ENCODE data around the gene EFL1.
"Not testable (repeated sequence)": the region's sequence is repeated elsewhere in the genome, so short reads cannot be mapped to it uniquely, and the experiment has no call there.

The EFL1 gene

GRCh38 chr15:82262422-82263026 lies at the start of gene EFL1, which contains the start of gene SAXO2:
Gene EFL1, minus strand, starts transcription at chr15:82262734. Its CDS starts 956 bp downstream, at chr15:82261778.
Gene SAXO2, plus strand, starts transcription at chr15:82262818. Its CDS starts 62 bp downstream, at chr15:82262880.
- DNase-seq: peak; percentile 89

- not testable (repeated sequence) for DNase-seq
These were observed 48.8 kb upstream of the EFL1 start for GRCh38 chr15:82311321-82311720.

DNA sequence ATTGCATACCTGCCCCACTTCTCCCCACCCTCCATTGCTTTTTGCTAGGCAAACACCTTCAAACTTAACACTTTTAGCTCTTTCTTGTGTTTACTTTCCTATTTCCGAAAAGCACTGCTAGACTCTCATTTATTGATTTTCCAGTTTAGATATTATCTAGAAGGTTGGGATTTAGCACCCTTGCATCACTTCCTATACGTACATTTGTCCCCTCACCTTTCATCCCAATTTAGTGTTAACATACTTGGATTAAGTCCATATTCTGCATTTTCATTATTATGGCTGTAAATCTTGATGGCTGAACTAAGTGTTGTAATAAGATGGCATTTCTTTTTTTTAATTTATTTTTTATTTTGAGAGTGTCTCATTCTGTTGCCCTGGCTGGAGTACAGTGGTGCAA lies 47.3 kb upstream of the EFL1 start:
- no peak for DNase-seq

DNA sequence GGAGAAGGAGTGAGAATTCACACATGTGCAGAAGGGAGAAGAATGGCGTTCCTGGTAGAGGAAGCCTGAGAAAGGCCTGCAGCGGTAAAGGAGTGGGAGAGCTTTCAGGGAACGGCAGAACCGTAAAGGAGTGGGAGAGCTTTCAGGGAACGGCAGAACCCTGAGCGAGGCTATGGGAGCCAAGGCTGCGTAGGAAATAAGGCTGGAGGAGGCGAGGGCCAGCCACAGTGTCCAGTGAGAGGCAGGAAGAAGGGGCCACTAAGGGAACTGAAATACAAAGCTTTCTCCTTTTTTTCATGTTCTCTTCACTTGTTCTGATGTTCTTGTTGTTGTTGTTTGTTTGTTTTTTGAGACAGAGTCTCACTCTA lies 45.2 kb upstream of the EFL1 start:
- no peak for DNase-seq

DNA sequence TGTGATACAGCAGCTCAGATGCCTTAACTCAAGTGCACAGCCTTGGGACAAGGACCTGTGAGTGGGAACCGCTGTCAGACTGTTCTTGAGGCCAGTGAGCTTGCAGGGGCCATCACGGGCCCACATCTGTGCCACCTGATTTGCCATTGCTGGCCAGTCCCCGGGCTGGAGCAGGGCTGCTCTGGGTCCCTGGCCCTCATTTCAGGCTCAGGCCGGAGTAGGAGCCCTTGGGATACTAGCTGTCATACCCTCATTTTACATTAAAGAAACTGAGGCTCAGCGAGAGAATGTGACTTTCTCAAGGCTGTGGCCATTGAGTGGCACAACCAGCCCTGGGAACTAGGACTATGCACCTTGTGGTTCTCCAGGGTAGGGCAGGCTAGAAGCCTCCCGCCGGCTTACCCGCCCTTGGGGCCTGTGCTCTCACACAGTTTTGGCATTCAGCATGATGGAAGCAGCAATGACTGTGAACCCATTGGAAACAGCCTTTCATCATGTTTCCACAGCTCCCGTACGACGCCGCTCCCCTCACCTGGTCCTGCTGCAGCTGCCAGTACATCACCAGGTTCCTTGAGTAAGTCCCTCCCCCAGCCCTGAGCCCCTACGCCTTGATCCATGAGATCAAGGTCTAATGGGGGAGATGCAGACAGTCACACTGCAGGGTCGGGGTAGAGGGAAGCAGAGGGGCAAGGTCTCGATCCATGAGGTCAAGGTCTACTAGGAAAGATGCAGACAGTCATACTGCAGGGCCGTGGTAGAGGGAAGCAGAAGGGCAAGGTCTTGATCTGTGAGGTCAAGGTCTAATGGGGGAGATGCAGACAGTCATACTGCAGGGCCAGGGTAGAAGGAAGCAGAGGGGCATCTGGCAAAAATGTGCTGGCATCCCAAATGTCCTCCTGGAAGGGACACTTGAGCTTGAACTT lies 44.5 kb upstream of the EFL1 start:
- DNase-seq: no peak

DNA sequence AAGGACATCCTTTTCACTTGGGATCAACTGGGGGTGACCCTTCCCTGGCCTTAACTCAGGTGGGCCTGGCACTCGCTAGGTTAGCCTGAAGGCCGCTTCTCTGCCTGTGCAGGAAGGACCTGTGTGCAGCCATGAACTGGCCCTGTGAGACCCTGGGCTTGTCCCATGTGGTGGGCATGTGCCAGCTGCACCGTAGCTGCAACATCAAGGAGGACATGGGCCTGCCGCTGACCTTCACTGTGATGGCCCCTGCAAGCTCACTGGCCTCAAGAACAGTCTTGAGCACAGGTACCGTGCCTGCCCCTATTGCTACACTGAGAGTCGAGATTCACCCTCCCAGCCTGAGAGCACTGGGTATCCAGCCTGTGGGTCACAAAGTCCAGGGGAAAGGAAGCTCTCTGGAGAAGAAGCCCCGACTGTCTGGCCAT lies 43.1 kb upstream of the EFL1 start:
- no peak for DNase-seq

- DNase-seq: no peak
These were observed 42.2 kb upstream of the EFL1 start for GRCh38 chr15:82304778-82305090.

- DNase-seq: no peak
These were observed 41.6 kb upstream of the EFL1 start for GRCh38 chr15:82303956-82304777.

GRCh38 chr15:82301296-82302016 lies 38.9 kb upstream of the EFL1 start:
- DNase-seq: no peak

DNA sequence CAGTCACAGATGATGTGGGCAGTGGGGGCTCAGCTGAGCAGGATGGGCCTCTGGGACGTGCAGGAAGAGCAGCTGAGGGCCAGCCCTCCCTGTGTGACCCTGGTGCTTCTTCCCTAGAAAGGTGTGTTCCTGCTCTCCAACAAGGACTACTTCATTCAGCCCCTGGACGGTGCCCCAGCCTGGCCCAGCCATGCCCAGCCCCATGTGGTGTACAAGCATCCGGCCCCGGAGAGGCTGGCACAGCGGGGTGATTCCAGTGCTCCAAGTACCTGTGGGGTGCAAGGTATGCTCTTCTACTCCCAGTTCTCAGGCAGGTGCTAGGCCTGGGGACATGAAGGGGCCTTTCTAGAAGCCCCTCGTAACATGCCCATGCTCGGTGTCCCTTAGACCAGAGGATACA lies 38.3 kb upstream of the EFL1 start:
- DNase-seq: no peak

- DNase-seq: not testable (repeated sequence)
These were observed 37.8 kb upstream of the EFL1 start for GRCh38 chr15:82300326-82300725.

- DNase-seq: not testable (repeated sequence)
These were observed 37.0 kb upstream of the EFL1 start for GRCh38 chr15:82299511-82299914.

DNA sequence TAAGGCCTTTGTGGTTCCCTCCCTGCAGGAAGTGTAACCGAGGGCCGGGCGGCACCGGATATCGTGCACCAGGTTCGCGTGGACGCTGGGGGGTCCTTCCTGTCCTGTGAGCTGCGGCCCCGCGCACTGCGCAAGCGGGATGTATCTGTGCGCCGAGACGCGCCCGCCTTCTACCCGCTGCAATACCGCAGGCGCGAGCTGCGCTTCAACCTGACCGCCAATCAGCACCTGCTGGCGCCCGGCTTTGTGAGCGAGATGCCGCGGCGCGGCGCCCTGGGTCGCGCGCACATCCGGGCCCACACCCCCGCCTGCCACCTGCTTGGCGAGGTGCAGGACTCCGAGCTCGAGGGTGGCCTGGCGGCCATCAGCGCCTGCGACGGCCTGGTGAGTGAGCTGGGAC lies 36.0 kb upstream of the EFL1 start:
- DNase-seq: peak; percentile 82

- DNase-seq: no peak
These were observed 35.5 kb upstream of the EFL1 start for GRCh38 chr15:82298032-82298431.

DNA sequence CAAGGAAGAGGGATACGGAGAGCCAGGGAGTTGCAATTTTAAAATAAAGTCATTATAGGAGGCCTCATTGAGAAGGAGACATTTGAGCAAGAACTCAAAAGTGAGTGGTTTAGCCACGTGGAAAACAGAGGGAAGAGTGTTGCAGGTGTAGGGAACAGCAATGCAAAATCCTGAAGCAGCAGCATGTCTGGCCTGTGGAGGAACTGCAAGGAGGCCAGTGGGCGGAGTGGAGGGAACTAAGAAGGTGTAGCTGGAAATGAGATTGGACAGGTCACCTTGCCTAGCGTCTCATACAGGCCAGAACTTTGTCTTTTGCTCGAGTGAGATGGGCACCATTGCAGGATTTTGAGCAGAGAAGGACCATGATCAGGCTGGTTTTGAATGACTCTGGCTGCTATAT lies 35.0 kb upstream of the EFL1 start:
- no peak for DNase-seq

DNA sequence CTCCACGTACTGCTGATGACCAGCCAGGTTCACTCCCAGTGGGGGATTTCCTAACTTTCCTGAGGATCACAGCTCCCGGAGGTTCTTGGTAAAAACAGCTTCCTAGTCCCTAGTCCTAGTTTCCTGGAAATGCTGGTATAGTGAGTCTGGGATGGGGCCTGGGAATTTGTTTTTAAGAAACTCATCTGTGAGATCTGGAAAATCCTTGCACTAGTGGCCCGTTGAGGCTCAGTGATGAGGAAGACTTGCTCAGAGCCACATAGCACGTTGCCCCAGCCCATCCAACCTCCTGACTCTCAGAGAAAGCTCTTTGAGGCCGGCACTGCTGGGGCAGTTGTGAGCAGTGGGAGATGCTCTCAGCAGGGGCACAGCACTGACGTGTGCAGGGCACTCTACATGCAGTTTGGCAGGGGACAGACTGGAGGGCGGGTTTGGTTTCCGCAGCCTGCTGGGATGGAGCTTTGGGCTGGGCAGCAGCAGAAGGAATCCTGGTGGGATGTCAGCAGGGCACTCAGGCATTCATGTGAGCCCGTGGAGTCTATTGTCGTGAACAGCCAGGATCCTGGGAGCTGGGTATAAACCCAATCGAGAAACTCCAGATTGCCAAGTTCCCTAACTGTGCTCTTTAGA lies 31.6 kb upstream of the EFL1 start:
- DNase-seq: no peak

DNA sequence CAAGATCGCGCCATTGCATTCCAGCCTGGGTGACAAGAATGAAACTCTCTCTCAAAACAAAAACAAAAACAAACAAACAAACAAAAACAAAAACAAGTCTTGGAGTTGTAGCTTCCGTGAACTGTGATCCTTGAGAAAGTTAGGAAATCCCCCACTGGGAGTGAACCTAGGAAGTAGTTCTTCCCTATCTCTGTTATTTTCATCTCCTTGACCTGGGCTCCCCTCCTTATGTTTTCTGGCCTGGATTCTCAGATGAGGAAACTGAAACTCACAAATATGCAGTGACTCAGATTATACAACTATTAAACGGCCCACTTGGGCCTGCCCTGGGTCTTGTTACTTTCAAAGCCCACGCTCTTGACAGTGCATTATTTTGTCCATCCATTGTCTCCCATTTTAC lies 29.7 kb upstream of the EFL1 start:
- no peak for DNase-seq

DNA sequence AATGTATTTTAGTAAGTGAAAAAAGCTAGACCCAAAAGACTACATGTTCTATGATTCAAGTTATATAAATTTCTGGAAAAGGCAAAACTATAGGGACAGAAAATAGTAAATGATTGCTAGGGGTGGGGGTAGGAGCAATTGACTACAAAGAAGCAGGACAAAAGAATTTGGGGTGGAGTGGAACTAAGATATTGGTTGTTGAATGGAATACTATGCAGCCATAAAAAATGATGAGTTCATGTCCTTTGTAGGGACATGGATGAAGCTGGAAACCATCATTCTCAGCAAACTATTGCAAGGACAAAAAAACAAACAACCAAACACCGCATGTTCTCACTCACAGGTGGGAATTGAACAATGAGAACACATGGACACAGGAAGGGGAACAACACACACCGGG lies 25.7 kb upstream of the EFL1 start:
- not testable (repeated sequence) for DNase-seq

- peak; percentile 28 for DNase-seq
These were observed 23.9 kb upstream of the EFL1 start for GRCh38 chr15:82286475-82286874.

DNA sequence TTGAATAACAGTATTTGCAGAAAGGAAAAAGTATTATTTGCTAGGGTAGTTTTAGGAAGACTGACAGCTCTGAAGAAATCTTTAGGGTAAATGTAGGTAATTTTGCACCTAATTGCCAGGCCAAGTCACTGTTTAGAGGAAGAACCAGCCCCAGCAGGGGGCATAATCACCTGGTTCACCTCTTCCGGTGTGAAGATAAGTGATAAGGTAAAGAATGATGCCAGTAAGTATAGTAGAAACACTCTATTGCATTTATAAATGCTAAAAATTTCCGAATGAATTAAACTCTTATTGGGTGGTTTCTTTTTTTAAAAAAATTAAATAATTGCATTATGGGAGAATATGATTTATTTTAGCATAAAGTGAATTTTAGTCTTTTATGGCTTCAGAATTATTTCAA lies 21.8 kb upstream of the EFL1 start:
- not testable (repeated sequence) for DNase-seq

DNA sequence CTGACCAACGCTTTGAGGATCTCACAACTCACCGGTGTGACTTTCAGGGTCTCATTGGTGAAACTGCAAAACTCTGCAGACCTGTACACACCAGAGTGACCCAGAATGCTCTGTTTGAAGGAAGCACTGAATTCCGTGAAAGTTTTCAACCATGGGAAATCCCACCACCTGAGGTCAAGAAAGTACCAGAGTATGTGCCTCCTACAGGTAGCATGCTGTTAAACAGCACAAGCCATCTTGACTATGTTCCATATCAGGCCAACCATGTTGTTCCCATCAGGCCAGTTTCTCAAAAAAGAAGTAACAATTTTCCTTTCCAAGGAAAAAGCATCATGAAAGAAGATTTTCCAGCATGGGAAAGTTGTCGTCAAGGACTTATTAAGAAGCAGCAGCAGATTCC lies 19.9 kb upstream of the EFL1 start:
- not testable (repeated sequence) for DNase-seq

- not testable (repeated sequence) for DNase-seq
These were observed 18.7 kb upstream of the EFL1 start for GRCh38 chr15:82281276-82281675.
